Anterior cingulate cortex (tissue), 58 donors: ENCODE measurements around the gene RAB11FIP4.
A peak's percentile ranks its signal among the peaks of the same experiment; 100 is the strongest.

Experiments
- DNase-seq, 58 donors: peaks; one replicate each; lab custom pipeline; 2025; lab: John Stamatoyannopoulos, UW

The RAB11FIP4 gene

DNA sequence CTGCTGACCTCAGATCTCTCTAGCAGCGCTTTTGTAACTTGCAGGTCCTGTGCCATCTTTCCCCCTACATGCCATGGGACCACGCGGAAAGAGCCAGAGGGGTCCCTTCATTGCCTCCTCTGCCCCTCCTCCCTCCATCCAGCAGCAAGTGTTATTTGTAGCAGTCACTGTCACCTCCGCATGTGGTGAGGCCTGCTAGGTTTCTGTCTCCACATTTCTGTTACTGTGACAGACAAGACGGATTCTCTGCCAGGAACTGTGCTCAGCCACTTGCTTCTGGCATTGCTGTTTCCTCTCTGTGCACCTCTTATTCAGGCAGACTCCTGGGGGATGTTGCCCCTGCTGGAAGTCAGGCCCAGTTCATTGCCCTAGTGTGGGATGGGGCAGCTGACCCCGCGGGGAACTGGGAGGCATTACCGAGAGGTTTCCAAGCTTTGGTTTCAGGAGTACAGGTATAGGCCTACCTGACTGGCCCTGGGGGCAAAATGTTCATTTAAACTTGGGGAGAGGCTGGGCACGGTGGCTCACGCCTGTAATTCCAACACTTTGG, 61.2 kb downstream of the RAB11FIP4 start:
- peak in 5 of 58 donors; percentile 4 to 24 (median 18) for DNase-seq

DNA sequence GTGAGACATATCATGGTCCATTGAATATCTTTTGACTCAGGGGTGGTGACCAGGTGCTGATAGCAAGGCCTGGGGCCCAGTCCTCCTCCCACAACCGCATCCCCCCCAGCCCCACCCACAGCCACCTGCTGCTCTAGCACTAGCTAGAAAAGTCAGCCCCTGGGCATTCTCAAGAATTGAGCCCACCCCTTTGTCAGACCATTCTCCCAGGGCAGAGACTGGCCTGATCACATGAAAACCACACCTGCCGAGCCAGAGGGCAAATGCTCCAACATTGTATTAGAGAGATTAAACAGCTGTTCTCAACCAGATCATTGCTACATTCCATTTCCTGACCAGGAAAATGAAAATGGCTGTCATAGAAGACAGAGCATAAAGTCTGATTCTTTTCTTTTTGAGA, 62.4 kb downstream of the RAB11FIP4 start:
- DNase-seq: no peak

DNA sequence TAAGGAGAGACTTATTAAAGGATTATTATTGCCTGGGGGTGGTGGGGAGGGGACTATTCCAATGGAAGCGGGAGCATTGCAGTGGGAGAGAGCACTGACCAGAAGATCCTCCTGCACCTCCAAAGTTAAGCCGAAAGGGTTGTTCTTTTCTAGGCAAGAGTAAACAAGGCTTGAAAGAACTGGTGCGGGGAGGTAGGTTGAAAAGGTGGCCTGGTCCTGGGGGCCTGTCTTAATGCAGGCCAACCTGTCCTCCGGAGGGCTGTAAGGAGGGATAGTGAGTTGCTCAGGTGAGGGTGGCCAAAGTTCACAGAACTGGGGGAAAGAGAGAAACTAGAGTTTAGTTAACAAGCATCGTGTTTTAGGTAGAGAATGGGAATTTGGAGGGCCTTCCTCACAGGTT, 65.3 kb downstream of the RAB11FIP4 start:
- no peak for DNase-seq

DNA sequence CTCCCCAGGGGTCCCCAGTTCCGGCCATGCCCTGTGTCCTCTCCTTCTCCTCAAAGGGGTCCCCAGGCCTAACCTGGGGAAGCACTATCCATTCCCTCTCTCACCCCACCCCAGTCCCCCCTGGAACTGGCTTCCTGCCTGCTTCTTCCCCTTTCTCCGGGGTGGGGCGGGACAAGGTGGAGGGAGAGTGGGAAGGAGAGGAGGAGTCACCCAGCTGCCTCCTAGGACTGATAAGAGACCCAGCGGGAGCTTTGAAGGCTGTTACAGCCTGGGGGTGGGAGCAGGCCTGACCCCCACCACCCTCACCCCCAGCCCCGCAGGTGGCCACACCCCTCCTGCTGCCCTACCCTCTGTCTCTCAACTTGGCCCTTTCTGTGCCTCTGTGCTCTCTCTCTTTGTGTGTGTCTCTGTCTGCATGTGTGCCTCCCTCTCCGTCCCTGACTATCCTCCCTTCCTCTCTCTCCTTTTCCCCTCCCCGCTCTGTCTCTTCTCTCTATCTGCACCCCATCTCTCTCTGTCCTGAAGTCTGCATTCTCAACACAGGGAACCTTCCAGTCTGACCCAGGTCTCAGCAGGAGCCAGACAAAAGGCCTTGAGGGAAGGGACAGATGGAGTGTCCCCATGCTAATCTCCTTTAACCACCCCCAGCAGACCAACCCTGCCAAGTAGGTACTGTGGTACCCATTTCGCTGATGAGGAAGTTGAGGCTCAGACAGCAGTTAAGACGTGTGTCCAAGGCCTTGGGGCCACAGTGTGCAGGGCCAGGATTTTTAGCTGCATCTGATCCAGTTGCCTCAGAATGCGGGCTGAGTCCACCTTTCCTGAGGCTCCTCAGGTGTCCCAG, 66.1 kb downstream of the RAB11FIP4 start:
- no peak for DNase-seq

DNA sequence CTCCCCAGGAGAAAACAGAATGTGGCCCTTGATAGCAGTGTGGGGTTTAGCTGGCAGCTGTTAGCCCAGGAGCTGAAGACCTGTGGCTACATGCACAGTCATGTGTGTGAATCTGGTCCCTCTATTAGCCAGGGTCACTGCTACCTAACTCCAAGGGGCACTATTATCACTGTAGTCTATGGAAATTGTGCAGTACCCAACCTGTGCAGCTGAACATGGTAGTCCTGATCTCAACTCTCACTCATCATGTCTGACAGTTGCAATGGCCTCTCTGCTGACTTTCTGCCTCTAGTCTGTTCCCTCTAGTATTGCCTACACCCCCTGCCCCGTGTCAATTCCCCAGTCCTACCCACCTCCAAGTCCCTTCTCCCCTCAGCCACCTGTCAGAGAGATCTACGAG, 67.4 kb downstream of the RAB11FIP4 start:
- no peak for DNase-seq

DNA sequence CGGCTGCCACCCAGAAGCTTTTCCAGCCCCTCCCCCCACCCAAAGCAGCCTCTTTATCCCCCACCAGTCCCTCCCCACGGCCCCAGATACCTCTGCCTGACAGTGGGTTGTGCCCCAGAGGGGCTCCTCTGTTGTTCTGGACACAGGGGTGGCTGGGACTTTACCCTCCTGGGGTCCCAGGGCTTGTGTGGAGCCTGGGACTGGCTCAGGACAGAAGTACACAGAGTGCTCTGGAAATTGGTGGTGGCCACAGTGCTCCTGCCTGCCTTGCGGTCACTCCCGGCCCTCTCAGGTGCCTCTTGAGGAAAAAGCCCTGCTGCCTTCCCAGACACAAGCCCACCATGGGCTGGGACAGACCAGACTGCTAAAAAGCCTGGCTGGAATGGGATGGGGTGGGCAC, 68.2 kb downstream of the RAB11FIP4 start:
- DNase-seq: no peak

DNA sequence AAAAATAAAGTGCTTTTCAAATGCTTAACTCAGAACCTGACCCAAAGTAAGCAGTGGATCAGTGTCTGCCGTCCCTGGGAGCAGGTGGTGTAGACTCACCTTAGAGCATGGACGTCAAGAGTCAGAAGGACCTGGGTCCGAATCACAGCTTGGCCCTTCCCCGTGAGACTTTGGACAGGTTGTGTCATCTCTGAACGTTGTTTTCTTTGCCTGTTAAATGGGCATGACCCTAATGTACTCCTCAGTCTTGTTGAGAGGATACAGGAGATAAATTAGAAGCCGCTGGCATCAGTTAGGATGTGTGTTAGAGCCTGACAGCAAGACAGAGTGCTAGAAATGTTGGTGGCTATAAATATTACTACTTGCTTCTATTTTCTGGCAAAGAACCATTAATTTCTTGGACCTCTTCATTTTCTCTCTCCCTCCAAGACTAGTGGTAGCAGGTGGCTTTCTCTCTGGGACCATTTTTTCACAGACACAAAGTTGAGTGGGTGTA, 68.8 kb downstream of the RAB11FIP4 start:
- no peak for DNase-seq

DNA sequence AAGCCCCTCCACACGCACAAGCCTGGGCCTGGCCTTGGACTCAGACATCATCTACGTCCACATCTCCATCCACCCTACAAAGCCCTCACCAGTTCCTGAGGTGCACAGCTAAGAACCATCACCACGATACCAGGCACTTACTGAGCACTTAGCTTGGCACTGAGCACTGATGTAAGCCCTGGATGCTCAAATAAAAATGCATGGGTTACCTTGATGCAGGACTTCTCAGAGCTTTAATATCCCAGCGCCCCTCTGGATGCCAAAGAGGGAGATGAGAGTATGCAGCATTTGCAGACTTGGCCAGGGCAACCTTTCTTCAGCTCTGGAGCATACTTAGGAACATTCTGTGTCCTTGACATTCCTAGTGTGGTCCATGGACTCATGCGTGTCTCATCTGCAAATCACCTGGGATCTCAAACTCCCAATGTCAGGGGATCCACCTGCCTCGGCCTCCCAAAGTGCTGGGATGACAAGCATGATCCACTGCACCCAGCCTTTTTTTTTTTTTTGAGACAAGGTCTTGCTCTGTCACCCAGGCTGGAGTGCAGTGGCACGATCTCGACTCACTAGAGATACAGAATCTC, 69.8 kb downstream of the RAB11FIP4 start:
- DNase-seq: no peak

DNA sequence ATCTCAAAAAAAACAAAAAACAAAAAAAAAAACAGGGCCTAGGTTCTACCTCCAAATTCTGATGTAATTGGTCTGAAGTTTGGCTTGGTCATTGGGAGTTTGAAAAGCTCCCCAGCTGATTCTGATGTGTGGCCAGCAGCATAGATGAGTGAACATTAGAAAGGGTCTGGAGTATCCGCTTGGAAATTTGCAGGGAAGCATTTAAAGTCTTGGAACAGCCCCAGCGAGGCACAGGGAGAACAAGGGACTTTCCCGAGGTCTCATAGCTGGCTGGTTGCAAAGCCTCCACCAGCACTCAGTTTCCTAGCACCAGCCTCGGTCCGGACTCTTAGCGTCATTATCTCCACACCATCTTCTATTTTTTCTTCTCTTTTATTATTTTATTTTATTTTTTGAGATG, 70.8 kb downstream of the RAB11FIP4 start:
- DNase-seq: peak in 2 of 58 donors; percentile 3 to 15

DNA sequence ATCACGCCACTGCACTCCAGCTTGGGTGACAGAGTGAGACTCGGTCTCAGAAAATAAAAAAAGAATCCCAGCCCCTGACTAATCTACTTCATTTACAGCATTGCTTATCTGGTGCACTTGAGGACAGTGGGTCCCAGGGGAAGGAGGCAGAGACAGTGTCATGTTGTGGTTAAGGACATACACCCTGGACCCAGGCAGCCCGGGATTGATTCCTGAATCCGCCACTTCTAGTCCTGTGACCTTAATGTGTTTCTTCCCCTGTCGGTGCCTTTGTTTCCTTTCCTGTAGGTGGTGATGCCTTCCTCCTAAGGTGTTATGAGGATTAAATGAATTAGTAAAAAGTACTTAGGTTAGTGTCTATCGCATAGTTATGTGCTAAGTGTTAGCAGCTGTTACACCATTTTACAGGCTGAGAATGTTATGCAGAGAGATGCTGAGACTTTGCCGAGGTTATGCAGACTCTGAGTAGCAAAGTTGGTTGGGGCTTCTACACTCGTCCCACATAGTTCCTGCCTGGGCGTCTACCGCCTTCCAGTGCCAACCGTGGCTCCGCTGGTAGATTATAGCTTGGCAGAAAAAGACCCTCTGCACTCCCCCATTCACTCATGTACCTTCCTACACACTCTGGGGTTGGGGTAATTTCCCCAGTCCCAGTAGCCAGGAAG, 74.8 kb downstream of the RAB11FIP4 start:
- peak in 1 of 58 donors; percentile 11 for DNase-seq

DNA sequence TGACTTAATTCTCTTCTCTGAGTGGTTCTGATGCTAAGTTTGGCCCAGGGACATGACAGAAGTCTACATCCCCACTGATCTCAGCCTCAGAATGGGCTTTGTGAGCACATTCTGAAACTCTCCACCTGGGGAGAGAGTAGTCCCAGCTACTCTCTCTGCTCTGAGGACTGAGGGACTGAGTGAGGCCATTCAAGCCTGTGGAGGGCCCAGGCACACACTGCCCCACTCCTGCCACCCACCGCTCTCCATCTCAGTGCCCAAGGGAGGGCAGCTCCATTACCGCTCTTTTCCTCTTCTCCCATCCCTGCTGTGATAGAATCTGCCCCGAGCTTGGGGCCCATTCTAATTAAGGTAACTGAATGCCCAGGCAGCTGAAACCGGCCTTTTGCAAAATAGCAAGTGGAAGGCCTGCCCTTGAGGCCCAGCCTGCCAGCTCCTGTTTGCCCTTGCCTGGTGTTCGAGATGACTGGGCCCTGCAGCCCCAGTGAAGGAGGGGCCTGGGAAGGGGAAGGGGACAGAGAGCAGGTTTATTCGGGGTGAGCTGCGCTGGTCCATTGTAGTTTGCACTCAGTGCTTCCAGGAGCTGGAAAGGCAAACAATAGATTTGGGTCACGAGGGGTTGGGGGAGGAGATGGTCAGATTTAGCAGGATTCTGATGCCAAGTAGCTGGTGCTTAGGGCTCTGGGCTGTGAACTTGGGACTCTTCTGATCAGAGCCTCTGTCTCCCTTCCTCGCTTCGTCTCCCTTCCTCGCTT, 76.2 kb downstream of the RAB11FIP4 start:
- DNase-seq: peak in 54 of 58 donors; percentile 25 to 89 (median 68)

DNA sequence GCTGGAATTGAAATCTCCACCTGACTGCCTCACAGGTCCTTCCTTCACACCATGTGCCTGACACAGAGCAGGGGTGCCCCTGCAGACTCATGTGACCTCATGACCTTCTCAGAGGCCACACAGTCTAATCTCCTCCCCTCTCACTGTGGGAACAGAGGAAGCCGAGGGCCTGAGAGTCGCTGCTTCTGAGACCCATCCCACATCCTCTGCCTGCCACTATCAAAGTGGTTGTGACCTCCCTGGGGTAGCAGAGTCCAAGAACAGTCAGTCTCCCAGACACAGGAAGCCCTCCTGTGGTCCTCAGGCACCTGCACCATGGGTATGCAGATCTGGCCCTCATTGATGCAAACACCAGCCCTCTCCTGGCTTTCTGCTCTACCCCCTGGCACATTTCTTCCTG, 78.5 kb downstream of the RAB11FIP4 start:
- DNase-seq: no peak

DNA sequence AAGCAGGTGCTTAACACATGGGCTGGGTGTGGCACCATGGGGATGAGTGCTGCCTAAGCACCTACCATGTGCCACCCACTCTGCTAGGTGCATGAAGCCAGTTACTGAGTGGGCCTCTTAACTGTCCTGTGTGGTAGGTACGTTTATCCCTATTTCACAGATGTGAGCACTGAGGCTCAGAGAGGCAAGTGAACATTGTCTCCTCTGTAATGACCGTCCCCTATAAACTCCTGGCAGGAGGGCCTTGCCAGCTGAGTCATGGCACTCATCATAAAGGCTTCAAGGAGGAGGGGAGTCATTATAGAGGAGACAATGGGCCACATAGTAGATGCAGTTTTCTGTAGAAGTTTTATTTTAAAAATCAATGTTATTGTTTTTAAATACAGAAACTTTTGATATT, 79.1 kb downstream of the RAB11FIP4 start:
- peak in 1 of 58 donors; percentile 14 for DNase-seq

DNA sequence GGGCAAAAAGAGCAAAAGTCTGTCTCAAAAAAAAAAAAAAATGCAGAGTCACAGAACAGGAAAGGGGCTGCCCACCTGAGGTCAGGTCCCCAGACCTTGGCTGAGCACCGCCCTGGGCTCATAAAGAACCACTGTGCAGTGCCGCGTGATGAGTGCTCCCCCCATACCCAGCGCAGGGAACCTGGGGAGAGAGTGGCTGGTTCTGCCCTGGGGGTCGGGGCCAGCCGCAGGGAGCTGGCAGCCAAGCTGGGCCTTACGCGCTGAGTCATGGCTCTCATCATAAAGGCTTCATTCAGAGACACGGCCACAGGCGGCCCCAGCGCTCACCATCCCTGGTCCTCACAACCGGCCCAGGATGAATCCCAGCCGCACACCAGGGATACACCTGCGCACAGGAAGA, 80.7 kb downstream of the RAB11FIP4 start:
- DNase-seq: peak in 32 of 58 donors; percentile 9 to 82 (median 44)

DNA sequence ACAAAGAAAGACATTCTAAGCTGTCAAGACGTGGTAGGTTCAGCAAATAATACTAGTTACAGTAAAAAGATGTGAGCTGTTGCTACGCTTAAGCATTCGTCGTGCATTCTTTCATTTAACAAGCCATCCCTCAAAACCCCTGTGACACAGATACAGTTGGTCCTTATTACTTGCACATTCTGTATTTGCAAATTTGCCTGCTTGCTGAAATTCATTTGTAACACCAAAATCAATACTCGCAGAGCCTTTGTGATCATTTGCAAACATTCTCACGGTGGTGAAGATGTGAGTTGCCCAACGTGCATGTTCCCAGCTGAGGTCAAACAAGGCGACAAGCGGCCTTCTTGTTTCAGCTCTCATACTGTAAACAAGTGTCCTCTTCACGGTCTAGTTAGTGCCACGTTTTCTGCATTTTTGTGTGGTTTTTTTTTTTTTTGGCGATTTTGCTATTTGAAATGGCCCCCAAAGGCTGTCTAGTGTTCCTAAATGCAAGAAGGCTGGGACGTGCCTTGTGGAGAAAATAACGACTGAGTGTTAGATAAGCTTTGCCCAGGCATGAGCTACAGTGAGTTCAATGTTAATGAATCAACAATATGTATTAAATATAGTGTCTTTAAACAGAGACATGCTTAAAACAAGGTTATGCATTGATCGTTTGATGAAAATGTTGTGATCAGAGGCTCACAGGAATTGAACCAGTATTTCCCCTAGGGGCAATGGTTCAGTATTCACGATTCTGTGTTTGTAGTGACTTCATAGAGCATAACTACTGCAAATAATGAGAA, 84.1 kb downstream of the RAB11FIP4 start:
- no peak for DNase-seq

DNA sequence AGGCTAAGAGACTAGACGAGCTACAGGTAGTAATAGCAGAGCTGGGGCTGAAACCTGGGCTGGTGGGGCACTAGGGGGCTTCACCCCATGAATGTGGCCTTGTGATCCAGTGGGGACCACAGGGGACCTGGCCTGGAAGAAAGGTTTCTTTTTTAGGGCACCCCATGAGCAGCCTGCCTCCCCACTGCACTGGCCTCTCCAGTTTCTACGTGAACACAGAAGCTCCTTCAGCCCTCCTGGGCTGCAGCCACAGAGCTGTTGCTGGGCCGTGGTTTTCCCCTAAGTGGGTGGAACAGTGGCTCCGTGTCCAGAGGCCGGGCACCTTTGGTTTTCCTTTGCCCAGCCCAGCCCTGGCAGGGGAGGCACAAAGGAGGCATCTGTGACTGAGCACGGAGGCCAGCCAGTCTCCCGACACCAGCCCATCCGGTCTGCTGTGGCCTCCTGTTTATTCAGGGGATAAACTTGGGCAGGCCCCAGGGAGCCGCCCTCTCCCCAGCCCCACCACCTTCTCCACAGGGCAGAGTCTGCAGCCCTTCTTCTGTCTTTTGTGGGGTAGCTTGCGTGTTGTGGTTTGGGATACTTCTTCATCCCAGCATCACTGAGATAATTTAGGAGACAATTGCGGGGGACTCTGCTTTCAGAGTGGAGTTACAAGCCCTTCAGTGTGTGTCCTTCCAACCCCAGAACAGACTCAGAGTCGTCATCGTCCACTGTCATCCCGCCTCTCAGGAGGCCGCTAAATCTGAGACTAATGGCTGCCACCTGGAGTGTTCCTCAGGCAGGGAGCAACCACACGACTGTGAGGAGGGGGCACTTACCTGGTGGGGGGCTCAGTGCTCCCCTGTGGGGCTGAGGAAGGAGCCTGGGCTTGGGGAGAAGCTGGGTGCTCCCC, 85.3 kb downstream of the RAB11FIP4 start:
- DNase-seq: peak in 1 of 58 donors; percentile 35

DNA sequence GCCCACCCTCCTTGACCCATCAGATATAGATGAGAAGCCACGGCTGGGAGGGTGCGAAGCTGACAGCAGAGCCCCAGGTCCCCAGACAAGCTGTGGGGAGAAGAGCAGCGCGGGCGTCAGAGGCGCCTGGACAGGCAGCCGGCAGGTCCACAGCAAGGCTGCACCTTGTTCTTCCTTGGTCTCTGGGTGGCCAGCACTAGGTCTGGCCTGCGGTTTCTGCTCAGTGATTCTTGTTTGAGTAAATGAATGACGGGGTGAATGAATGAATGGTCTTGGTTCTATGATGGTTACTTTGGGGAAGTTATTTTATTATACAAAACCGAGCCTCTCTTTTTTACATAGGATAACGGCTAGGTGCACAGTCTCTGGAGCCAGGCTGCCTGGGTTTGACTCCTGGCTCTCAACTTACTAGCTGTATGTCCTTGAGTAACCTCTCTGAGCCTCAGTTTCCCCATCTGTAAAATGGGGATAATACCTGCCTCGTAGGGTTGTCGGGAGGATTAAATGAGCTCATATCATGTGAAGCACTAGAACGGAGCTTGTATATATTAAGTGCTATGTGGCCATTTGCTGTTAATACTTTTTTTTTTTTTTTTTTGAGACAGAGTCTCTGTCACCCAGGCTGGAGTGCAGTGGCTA, 86.1 kb downstream of the RAB11FIP4 start:
- DNase-seq: no peak

DNA sequence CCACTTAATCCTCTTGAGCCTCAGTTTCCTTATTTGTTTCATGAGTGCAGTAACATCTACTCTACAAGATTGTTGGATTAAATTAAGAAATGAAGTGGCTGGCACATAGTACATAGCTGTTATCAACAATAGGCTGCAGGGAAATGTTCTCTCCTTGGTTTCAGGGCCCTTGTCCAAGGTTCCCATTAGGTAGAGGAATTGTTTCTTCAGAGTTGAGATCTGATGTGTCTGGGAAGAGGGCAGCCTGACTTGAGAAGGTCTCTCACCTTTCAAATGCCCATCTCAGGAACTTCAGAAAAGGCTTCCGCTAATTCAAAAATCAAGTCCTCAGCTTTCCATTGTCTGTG, 87.6 kb downstream of the RAB11FIP4 start:
- no peak for DNase-seq
